OCI-LY3 (cell line): ENCODE results near the gene TIMP3.
"Not testable (repeated sequence)": the region's sequence is repeated elsewhere in the genome, so short reads cannot be mapped to it uniquely, and the experiment has no call there.

Experiments
- H2AFZ ChIP-seq: fragments of 200-600, 300-600 bp; shearing (Covaris generic); 2 replicates; pipeline ENCODE4 v1.6.0; 2014; ENCODE audit warnings: antibody characterized with exemption, low read depth, low read length
- H3K27ac ChIP-seq: fragments of 200-600, 300-600 bp; sonication (generic); 2 replicates; pipeline ENCODE4 v1.5.1; 2014; ENCODE audit warnings: mild to moderate bottlenecking, low read length, moderate library complexity, mixed read lengths
- H3K27me3 ChIP-seq: fragments of 200-600, 300-600 bp; sonication (generic); 2 replicates; pipeline ENCODE4 v1.6.1; 2014; ENCODE audit warnings: low read depth, low read length, mixed read lengths
- H3K36me3 ChIP-seq: fragments of 200-600, 300-600 bp; sonication (generic); replicated peaks from 2 replicates; pipeline ENCODE3; 2014; ENCODE audit warnings: low read depth, low read length, mixed read lengths
- H3K4me1 ChIP-seq: fragments of 300-600, 200-600 bp; sonication (generic); 2 replicates; pipeline ENCODE4 v1.6.1; 2014; ENCODE audit warnings: low read length, mixed read lengths
- H3K4me2 ChIP-seq: fragments of 200-600, 300-600 bp; sonication (generic); 2 replicates; pipeline ENCODE4 v1.6.1; 2014; ENCODE audit warnings: low read length, mixed read lengths
- H3K4me3 ChIP-seq: fragments of 300-600, 200-600 bp; sonication (generic); 2 replicates; pipeline ENCODE4 v1.5.1; 2014; ENCODE audit warnings: antibody characterized with exemption, mild to moderate bottlenecking, low read length, moderate library complexity
- H3K79me2 ChIP-seq: fragments of 300-600, 200-600 bp; shearing (Covaris generic); 2 replicates; pipeline ENCODE4 v1.6.1; 2014; ENCODE audit warnings: mild to moderate bottlenecking, low read length, mixed read lengths
- H3K9ac ChIP-seq: fragments of 300-600, 200-600 bp; shearing (Covaris generic); 2 replicates; pipeline ENCODE4 v1.6.0; 2014; ENCODE audit warnings: mild to moderate bottlenecking, low read length, moderate library complexity
- H3K9me3 ChIP-seq: fragments of 200-600, 300-600 bp; shearing (Covaris generic); 2 replicates; pipeline ENCODE4 v1.6.1; 2014; ENCODE audit warnings: low read length, mixed read lengths; ENCODE audit not compliant: insufficient read depth
- H4K20me1 ChIP-seq: fragments of 200-600, 300-600 bp; sonication (generic); 2 replicates; pipeline ENCODE4 v1.6.1; 2016; ENCODE audit warnings: low read length, mixed read lengths; ENCODE audit not compliant: insufficient read depth
- CTCF ChIP-seq: fragments of 200-600, 300-600 bp; sonication (generic); IDR thresholded peaks from 2 replicates; pipeline ENCODE4 v1.5.1; 2014; ENCODE audit warnings: antibody characterized with exemption, low read length, low read depth
- EZH2phosphoT487 ChIP-seq: fragments of 200-600 bp; shearing (Covaris generic); IDR thresholded peaks from 2 replicates; pipeline ENCODE4 v1.6.1; 2018; ENCODE audit warnings: antibody characterized with exemption, mixed run types, low read depth

The TIMP3 gene

GRCh38 chr22:32754413-32755041 lies 47.0 kb upstream of the TIMP3 start:
- H2AFZ ChIP-seq, result no peak overlapping the region
- no peak overlapping the region for H3K27ac ChIP-seq

GRCh38 chr22:32757086-32757762 lies 44.3 kb upstream of the TIMP3 start:
- not testable (repeated sequence) for H3K27ac ChIP-seq, H3K9ac ChIP-seq, H2AFZ ChIP-seq, H3K4me1 ChIP-seq, H3K79me2 ChIP-seq, H3K4me2 ChIP-seq, H3K9me3 ChIP-seq, H4K20me1 ChIP-seq, H3K4me3 ChIP-seq, H3K36me3 ChIP-seq
- peaks cover 25% of the 10 kb centered on the region for H3K27me3 ChIP-seq

More at GRCh38 chr22:32754413-32755041, 47.0 kb upstream of the TIMP3 start:
- Histone ChIP-seq H3K36me3 (no peaks in the 10 kb centered on the region), H3K27me3 (peaks cover 21% of the 10 kb centered on the region; the same call in 1 of the 2 replicates), H3K4me2 (no peak overlapping the region), H3K9ac (no peak overlapping the region), H3K79me2 (no peaks in the 10 kb centered on the region), H3K4me3 (no peak overlapping the region), H4K20me1 (no peaks in the 10 kb centered on the region; the same call in 1 of the 2 replicates), H3K4me1 (no peaks in the 10 kb centered on the region), H3K9me3 (no peaks in the 10 kb centered on the region)
- no peak for TF ChIP-seq CTCF
- no peak for TF ChIP-seq EZH2phosphoT487

GRCh38 chr22:32758866-32759385 lies 42.6 kb upstream of the TIMP3 start:
- no peak for TF ChIP-seq CTCF
- no peak for TF ChIP-seq EZH2phosphoT487
- H4K20me1 ChIP-seq, result no peaks in the 10 kb centered on the region; the same call in 1 of the 2 replicates
- peaks cover 27% of the 10 kb centered on the region for H3K27me3 ChIP-seq

GRCh38 chr22:32760396-32760795 lies 41.1 kb upstream of the TIMP3 start:
- Histone ChIP-seq H3K4me3 (no peak overlapping the region), H3K36me3 (no peaks in the 10 kb centered on the region), H3K9ac (no peak overlapping the region), H3K4me1 (no peaks in the 10 kb centered on the region), H3K27ac (no peak overlapping the region), H4K20me1 (no peaks in the 10 kb centered on the region; the same call in 1 of the 2 replicates), H3K27me3 (peaks cover 29% of the 10 kb centered on the region), H3K9me3 (no peaks in the 10 kb centered on the region), H2AFZ (no peak overlapping the region), H3K79me2 (no peaks in the 10 kb centered on the region), H3K4me2 (no peak overlapping the region)
- TF ChIP-seq CTCF (no peak), EZH2phosphoT487 (no peak)

More at GRCh38 chr22:32758866-32759385, 42.6 kb upstream of the TIMP3 start:
- H3K4me1 ChIP-seq, result no peaks in the 10 kb centered on the region
- H3K79me2 ChIP-seq, result no peaks in the 10 kb centered on the region
- H3K4me3 ChIP-seq, result no peak overlapping the region
- H3K9ac ChIP-seq, result no peak overlapping the region
- no peak overlapping the region for H2AFZ ChIP-seq
- H3K27ac ChIP-seq, result no peak overlapping the region
- H3K4me2 ChIP-seq, result no peak overlapping the region
- no peaks in the 10 kb centered on the region for H3K36me3 ChIP-seq
- H3K9me3 ChIP-seq, result no peaks in the 10 kb centered on the region
